ENCODE results near the gene HSPA2. TPM values are rescaled to one million over a fixed set of nuclear protein-coding genes. Genes with fewer than 3 reads are reported as not detected.

The HSPA2 gene
- total and polyA plus RNA-seq, 2 donors (not counting 1 experiment from before 2014, with no cell fraction given) = 3.6 to 19.6 TPM

DNA sequence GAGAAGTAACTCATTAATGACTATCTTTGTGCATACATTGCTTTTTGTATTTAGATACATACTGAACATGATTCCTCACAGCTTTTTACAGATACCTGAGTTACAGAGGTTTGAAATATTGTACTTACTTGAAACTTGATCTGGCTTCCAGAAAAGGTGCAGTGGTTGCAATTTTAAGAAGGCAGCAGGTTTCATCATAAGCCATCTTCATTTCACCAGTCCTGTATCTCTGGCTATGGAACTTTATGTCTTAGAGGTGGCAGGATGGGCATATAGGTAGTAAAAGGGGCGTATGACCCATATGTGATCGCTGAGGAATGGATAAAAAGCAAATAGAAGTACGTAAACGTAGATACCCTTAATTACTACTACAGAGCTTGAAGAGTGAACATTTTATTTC, 22.3 kb upstream of the HSPA2 start:
- Histone ChIP-seq H3K9ac (ENCODE audit: low read length) (no peak overlapping the region), H3K4me3 (ENCODE audit: control extremely low read depth in 1 of 5, extremely low read depth in 1 of 5, insufficient read depth in 1 of 5, low read depth in 2 of 5, low read length in 4 of 5) (no peak overlapping the region), H3K27ac (ENCODE audit: low read length in 2 of 2) (no peak overlapping the region), H3K79me2 (ENCODE audit: control insufficient read depth, insufficient read depth, low read length) (peaks cover 76% of the 10 kb centered on the region), H3K27me3 (replicated peaks in 1 of 4; ENCODE audit: control extremely low read depth in 1 of 4, control insufficient read depth in 3 of 4, insufficient read depth in 4 of 4, low read length in 3 of 4) (no peaks in the 10 kb centered on the region), H3K36me3 (replicated peaks in 1 of 2; ENCODE audit: control extremely low read depth in 1 of 2, control insufficient read depth in 1 of 2, extremely low read depth in 1 of 2, insufficient read depth in 2 of 2, low read length in 1 of 2) (peaks cover 0 to 24% of the 10 kb centered on the region in 2 experiments), H3K9me3 (ENCODE audit: control extremely low read depth in 1 of 3, control insufficient read depth in 2 of 3, insufficient read depth in 1 of 3, low read length in 2 of 3) (no peaks in the 10 kb centered on the region), H4K20me1 (ENCODE audit: control insufficient read depth, insufficient read depth, low read length, poor library complexity, severe bottlenecking) (peaks cover 88% of the 10 kb centered on the region), H2AFZ (ENCODE audit: insufficient read depth, low read depth, low read length, poor library complexity, severe bottlenecking) (no peak overlapping the region), H3K4me1 (ENCODE audit: control insufficient read depth in 2 of 2, insufficient read depth in 2 of 2, low read length in 2 of 2) (peaks cover 3 to 11% of the 10 kb centered on the region in 2 donors), H3K4me2 (replicated peaks; ENCODE audit: low read depth, low read length, poor library complexity, severe bottlenecking) (no peak overlapping the region)
- H3K4me1 Mint-ChIP-seq = peaks cover 39% of the 10 kb centered on the region
- no peak for DNase-seq
- POLR2A ChIA-PET = no interaction called here
- TF ChIP-seq EZH2 (IDR thresholded peaks at IDR 0.05; ENCODE audit: borderline replicate concordance, insufficient read depth, low read depth, low read length, poor library complexity, severe bottlenecking) = no peak
- TF ChIP-seq, protein P1, sequence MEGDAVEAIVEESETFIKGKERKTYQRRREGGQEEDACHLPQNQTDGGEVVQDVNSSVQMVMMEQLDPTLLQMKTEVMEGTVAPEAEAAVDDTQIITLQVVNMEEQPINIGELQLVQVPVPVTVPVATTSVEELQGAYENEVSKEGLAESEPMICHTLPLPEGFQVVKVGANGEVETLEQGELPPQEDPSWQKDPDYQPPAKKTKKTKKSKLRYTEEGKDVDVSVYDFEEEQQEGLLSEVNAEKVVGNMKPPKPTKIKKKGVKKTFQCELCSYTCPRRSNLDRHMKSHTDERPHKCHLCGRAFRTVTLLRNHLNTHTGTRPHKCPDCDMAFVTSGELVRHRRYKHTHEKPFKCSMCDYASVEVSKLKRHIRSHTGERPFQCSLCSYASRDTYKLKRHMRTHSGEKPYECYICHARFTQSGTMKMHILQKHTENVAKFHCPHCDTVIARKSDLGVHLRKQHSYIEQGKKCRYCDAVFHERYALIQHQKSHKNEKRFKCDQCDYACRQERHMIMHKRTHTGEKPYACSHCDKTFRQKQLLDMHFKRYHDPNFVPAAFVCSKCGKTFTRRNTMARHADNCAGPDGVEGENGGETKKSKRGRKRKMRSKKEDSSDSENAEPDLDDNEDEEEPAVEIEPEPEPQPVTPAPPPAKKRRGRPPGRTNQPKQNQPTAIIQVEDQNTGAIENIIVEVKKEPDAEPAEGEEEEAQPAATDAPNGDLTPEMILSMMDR (IDR thresholded peaks at IDR 0.05) = no peak
- no peak for ATAC-seq (ENCODE audit: low read depth)
- peak overlapping the region; percentile 37 for H3K27ac Mint-ChIP-seq
- H3K9me3 Mint-ChIP-seq (ENCODE audit: insufficient read depth) = no peaks in the 10 kb centered on the region
- H3K27me3 Mint-ChIP-seq = no peaks in the 10 kb centered on the region
- no CpG with 5 or more reads among the region's 4 CpGs for WGBS (ENCODE audit: insufficient coverage)
- intact Hi-C loops (cut with micrococcal nuclease) = no loop called here
- H3K4me3 Mint-ChIP-seq = no peak overlapping the region
- CTCF ChIA-PET = no interaction called here

- TF ChIP-seq, protein P1 (IDR thresholded peaks at IDR 0.05) = no peak
- TF ChIP-seq EZH2 (IDR thresholded peaks at IDR 0.05; ENCODE audit: borderline replicate concordance, insufficient read depth, low read depth, low read length, poor library complexity, severe bottlenecking) = no peak
These were observed 19.8 kb upstream of the HSPA2 start for GRCh38 chr14:64520699-64521098.

More at GRCh38 chr14:64520699-64521098, 19.8 kb upstream of the HSPA2 start:
- Histone ChIP-seq H3K9ac (ENCODE audit: low read length) (no peak overlapping the region), H2AFZ (ENCODE audit: insufficient read depth, low read depth, low read length, poor library complexity, severe bottlenecking) (no peak overlapping the region), H3K9me3 (ENCODE audit: control extremely low read depth in 1 of 3, control insufficient read depth in 2 of 3, insufficient read depth in 1 of 3, low read length in 2 of 3) (no peaks in the 10 kb centered on the region), H3K4me1 (ENCODE audit: control insufficient read depth in 2 of 2, insufficient read depth in 2 of 2, low read length in 2 of 2) (peaks cover 3 to 4% of the 10 kb centered on the region in 2 donors), H4K20me1 (ENCODE audit: control insufficient read depth, insufficient read depth, low read length, poor library complexity, severe bottlenecking) (peaks cover 74% of the 10 kb centered on the region), H3K27me3 (replicated peaks in 1 of 4; ENCODE audit: control extremely low read depth in 1 of 4, control insufficient read depth in 3 of 4, insufficient read depth in 4 of 4, low read length in 3 of 4) (no peaks in the 10 kb centered on the region), H3K27ac (ENCODE audit: low read length in 2 of 2) (no peak overlapping the region), H3K4me3 (ENCODE audit: control extremely low read depth in 1 of 5, extremely low read depth in 1 of 5, insufficient read depth in 1 of 5, low read depth in 2 of 5, low read length in 4 of 5) (no peak overlapping the region), H3K79me2 (ENCODE audit: control insufficient read depth, insufficient read depth, low read length) (peaks cover 51% of the 10 kb centered on the region), H3K36me3 (replicated peaks in 1 of 2; ENCODE audit: control extremely low read depth in 1 of 2, control insufficient read depth in 1 of 2, extremely low read depth in 1 of 2, insufficient read depth in 2 of 2, low read length in 1 of 2) (peaks cover 0 to 30% of the 10 kb centered on the region in 2 experiments), H3K4me2 (replicated peaks; ENCODE audit: low read depth, low read length, poor library complexity, severe bottlenecking) (no peak overlapping the region)
- H3K27ac Mint-ChIP-seq = no peak overlapping the region
- H3K27me3 Mint-ChIP-seq = no peaks in the 10 kb centered on the region
- DNase-seq (no peak), ATAC-seq (ENCODE audit: low read depth) (no peak)
- intact Hi-C loops (cut with micrococcal nuclease) = no loop called here
- peaks cover 24% of the 10 kb centered on the region for H3K4me1 Mint-ChIP-seq
- H3K9me3 Mint-ChIP-seq (ENCODE audit: insufficient read depth) = no peaks in the 10 kb centered on the region
- WGBS (ENCODE audit: insufficient coverage) = 87% methylated on average over 3 of the region's 4 CpGs
- ChIA-PET CTCF (interaction anchor here (0.7 to 5.5 kb wide), 6 partner anchors 10 to 340 kb away, joined by 3 to 32 read pairs (median 3); no protein-coding TSS in a partner anchor), POLR2A (no interaction called here)
- no peak overlapping the region for H3K4me3 Mint-ChIP-seq

Measured in B cell (primary cell).